ENCODE results near the gene GNA12. TPM values are rescaled to one million over a fixed set of nuclear protein-coding genes. Genes with fewer than 3 reads are reported as not detected.

Gene GNA12
- total and polyA plus RNA-seq, 4 donors = 3.7 to 19.0 (median 11.3) TPM

DNA sequence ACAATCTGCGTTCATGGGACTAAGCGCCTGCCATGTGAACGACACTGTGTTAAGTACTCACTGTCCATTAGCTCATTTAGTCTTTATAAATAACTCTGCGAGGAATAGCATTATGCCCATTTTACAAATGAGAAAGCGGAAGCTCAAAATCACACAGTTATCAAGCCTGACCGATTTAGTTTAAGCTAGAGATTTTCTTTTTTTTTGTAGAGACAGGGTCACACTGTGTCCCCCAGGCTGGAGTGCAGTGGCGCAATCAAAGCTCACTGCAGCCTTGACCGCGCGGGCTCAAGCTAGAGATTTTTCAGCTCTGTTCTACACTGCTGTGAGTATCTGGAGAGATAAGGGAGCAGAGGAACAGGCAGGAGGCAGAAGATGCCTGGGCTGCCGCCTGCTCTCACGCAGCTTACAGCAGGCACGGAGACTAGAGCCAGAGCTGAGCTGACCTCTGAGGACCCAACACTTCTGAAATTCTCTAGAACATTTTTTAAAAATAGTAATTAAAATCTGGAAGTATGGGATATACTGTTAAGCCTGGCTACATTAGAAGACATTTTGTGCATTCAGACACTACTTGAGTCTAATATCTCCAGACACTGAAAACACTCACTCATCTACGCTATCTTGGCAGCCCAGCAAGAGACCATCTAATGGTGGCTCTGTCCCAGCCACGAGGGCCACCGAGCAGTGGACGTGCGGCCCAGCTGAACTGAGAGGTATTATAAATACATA is 38.7 kb downstream of the GNA12 start (continued):
- TF ChIP-seq, protein P1, sequence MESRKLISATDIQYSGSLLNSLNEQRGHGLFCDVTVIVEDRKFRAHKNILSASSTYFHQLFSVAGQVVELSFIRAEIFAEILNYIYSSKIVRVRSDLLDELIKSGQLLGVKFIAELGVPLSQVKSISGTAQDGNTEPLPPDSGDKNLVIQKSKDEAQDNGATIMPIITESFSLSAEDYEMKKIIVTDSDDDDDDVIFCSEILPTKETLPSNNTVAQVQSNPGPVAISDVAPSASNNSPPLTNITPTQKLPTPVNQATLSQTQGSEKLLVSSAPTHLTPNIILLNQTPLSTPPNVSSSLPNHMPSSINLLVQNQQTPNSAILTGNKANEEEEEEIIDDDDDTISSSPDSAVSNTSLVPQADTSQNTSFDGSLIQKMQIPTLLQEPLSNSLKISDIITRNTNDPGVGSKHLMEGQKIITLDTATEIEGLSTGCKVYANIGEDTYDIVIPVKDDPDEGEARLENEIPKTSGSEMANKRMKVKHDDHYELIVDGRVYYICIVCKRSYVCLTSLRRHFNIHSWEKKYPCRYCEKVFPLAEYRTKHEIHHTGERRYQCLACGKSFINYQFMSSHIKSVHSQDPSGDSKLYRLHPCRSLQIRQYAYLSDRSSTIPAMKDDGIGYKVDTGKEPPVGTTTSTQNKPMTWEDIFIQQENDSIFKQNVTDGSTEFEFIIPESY (IDR thresholded peaks at IDR 0.05) = no peak
- TF ChIP-seq TAF1 (conservative IDR thresholded peaks at IDR 0.05) (no peak), EGR1 (IDR thresholded peaks at IDR 0.05; ENCODE audit: low read depth in 2 of 2) (no peak), FOXA1 (IDR thresholded peaks at IDR 0.05) (no peak), YY1 (IDR thresholded peaks at IDR 0.05) (no peak), JUND (IDR thresholded peaks at IDR 0.05) (no peak), RXRA (IDR thresholded peaks at IDR 0.05) (peak; percentile 48 to 58), HNF4G (IDR thresholded peaks at IDR 0.05) (no peak), NR2F2 (IDR thresholded peaks at IDR 0.05) (peak; percentile 71)
- TF ChIP-seq, protein P2, sequence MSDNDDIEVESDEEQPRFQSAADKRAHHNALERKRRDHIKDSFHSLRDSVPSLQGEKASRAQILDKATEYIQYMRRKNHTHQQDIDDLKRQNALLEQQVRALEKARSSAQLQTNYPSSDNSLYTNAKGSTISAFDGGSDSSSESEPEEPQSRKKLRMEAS (IDR thresholded peaks at IDR 0.05) = no peak

- TF ChIP-seq GABPA (IDR thresholded peaks at IDR 0.05 in 1 of 2, conservative IDR thresholded peaks at IDR 0.05 in 1 of 2) (no peak), NR2F2 (IDR thresholded peaks at IDR 0.05) (no peak), HNF4G (IDR thresholded peaks at IDR 0.05) (no peak)
- DNase-seq (ENCODE audit: low spot score) = no peak
- H3K36me3 ChIP-seq (ENCODE audit: control insufficient read depth in 4 of 4, insufficient read depth in 3 of 4, low read depth in 1 of 4, low read length in 3 of 4) = no peaks in the 10 kb centered on the region
- H3K4me3 ChIP-seq (ENCODE audit: low read depth in 1 of 3, low read length in 3 of 3) = no peak overlapping the region
- H3K27me3 ChIP-seq (ENCODE audit: control insufficient read depth in 4 of 4, insufficient read depth in 4 of 4, low read length in 3 of 4) = no peaks in the 10 kb centered on the region
- peaks cover 0 to 6% (median 0%) of the 10 kb centered on the region in 4 donors for H3K4me1 ChIP-seq (ENCODE audit: control insufficient read depth in 4 of 4, insufficient read depth in 4 of 4, low read length in 3 of 4)
- no peak overlapping the region for H3K9ac ChIP-seq (ENCODE audit: low read depth in 1 of 2, low read length in 2 of 2)
- no peaks in the 10 kb centered on the region for H3K9me3 ChIP-seq (ENCODE audit: control insufficient read depth in 4 of 4, low read length in 3 of 4)
- H3K27ac ChIP-seq (ENCODE audit: low read depth in 1 of 2, low read length in 2 of 2) = no peak overlapping the region
- WGBS = 85% methylated on average over 6 of the region's 6 CpGs
These were observed 39.8 kb downstream of the GNA12 start for GRCh38 chr7:2804227-2804763.

- no peak overlapping the region for H3K27ac ChIP-seq (ENCODE audit: low read depth in 1 of 2, low read length in 2 of 2)
- H3K9ac ChIP-seq (ENCODE audit: low read depth in 1 of 2, low read length in 2 of 2) = no peak overlapping the region
- H3K36me3 ChIP-seq (ENCODE audit: control insufficient read depth in 4 of 4, insufficient read depth in 3 of 4, low read depth in 1 of 4, low read length in 3 of 4) = no peaks in the 10 kb centered on the region
- WGBS = 86% methylated on average over 4 of the region's 4 CpGs
- no peaks in the 10 kb centered on the region for H3K27me3 ChIP-seq (ENCODE audit: control insufficient read depth in 4 of 4, insufficient read depth in 4 of 4, low read length in 3 of 4)
- H3K4me3 ChIP-seq (ENCODE audit: low read depth in 1 of 3, low read length in 3 of 3) = no peak overlapping the region
- H3K9me3 ChIP-seq (ENCODE audit: control insufficient read depth in 4 of 4, low read length in 3 of 4) = no peaks in the 10 kb centered on the region
- TF ChIP-seq SP1 (IDR thresholded peaks at IDR 0.05) (no peak), NR2F2 (IDR thresholded peaks at IDR 0.05) (no peak), RXRA (IDR thresholded peaks at IDR 0.05) (no peak), EGR1 (IDR thresholded peaks at IDR 0.05; ENCODE audit: low read depth in 2 of 2) (no peak), YY1 (IDR thresholded peaks at IDR 0.05) (no peak), FOXA2 (IDR thresholded peaks at IDR 0.05) (no peak), REST (IDR thresholded peaks at IDR 0.05) (no peak), RAD21 (IDR thresholded peaks at IDR 0.05) (no peak), CTCF (IDR thresholded peaks at IDR 0.05; ENCODE audit: low read depth, low read length, missing input control) (no peak), HNF4A (conservative IDR thresholded peaks at IDR 0.05) (no peak), TAF1 (conservative IDR thresholded peaks at IDR 0.05) (no peak), GABPA (IDR thresholded peaks at IDR 0.05 in 1 of 2, conservative IDR thresholded peaks at IDR 0.05 in 1 of 2) (no peak), HNF4G (IDR thresholded peaks at IDR 0.05) (no peak), FOXA1 (IDR thresholded peaks at IDR 0.05) (no peak), JUND (IDR thresholded peaks at IDR 0.05) (no peak)
- TF ChIP-seq, protein P3, sequence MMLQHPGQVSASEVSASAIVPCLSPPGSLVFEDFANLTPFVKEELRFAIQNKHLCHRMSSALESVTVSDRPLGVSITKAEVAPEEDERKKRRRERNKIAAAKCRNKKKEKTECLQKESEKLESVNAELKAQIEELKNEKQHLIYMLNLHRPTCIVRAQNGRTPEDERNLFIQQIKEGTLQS (IDR thresholded peaks at IDR 0.05) = no peak
- TF ChIP-seq, protein P1 (IDR thresholded peaks at IDR 0.05) = no peak
- TF ChIP-seq, protein P2 (IDR thresholded peaks at IDR 0.05) = no peak
- H3K4me1 ChIP-seq (ENCODE audit: control insufficient read depth in 4 of 4, insufficient read depth in 4 of 4, low read length in 3 of 4) = peaks cover 0 to 5% (median 0%) of the 10 kb centered on the region in 4 donors
- no peak for DNase-seq (ENCODE audit: low spot score)
These were observed 40.4 kb downstream of the GNA12 start for GRCh38 chr7:2803755-2804154.

All from liver (tissue), 9 donors.